Measurements from ENCODE around the gene TRAPPC4. TPM values are rescaled to one million over a fixed set of nuclear protein-coding genes. Genes with fewer than 3 reads are reported as not detected.
"Not testable (repeated sequence)": the region's sequence is repeated elsewhere in the genome, so short reads cannot be mapped to it uniquely, and the experiment has no call there.

TRAPPC4 gene
- total and polyA plus RNA-seq, 5 donors from 2014 or later = 82.9 to 179 (median 140) TPM

GRCh38 chr11:119030029-119030328, 11.4 kb downstream of the TRAPPC4 start:
- Mint-ChIP-seq H3K36me3 (peaks cover 8% of the 10 kb centered on the region), H3K27ac (peak overlapping the region in 2 of 3 donors; percentile 82 to 90), H3K4me3 (peak overlapping the region; percentile 82 to 98 (median 94)), H3K4me1 (peaks cover 0 to 27% (median 14%) of the 10 kb centered on the region in 4 donors), H3K9me3 (no peaks in the 10 kb centered on the region), H3K27me3 (peaks cover 2% of the 10 kb centered on the region)
- Histone ChIP-seq H3K27ac (ENCODE audit: insufficient read depth, low read length, poor library complexity, severe bottlenecking) (peak overlapping the region; percentile 88), H3K4me1 (ENCODE audit: control insufficient read depth, insufficient read depth, low read length, poor library complexity, severe bottlenecking) (peaks cover 17% of the 10 kb centered on the region), H3K27me3 (ENCODE audit: control insufficient read depth, insufficient read depth, low read length) (no peaks in the 10 kb centered on the region), H3K9me3 (ENCODE audit: control insufficient read depth in 2 of 2, low read length in 2 of 2) (no peaks in the 10 kb centered on the region), H3K4me3 (ENCODE audit: low read depth, low read length) (peak overlapping the region; percentile 60), H3K36me3 (ENCODE audit: control insufficient read depth, insufficient read depth, low read length) (peaks cover 10% of the 10 kb centered on the region)
- ATAC-seq (ENCODE audit: low read depth in 2 of 2) (no peak), DNase-seq (no peak)

GRCh38 chr11:119030329-119031047, 11.9 kb downstream of the TRAPPC4 start, which contains the start of gene SLC37A4:
TSS of gene SLC37A4 (minus strand) at chr11:119030877.
- H3K36me3 Mint-ChIP-seq = peaks cover 3% of the 10 kb centered on the region
- H3K4me1 ChIP-seq (ENCODE audit: control insufficient read depth, insufficient read depth, low read length, poor library complexity, severe bottlenecking) = peaks cover 17% of the 10 kb centered on the region
- H3K27ac ChIP-seq (ENCODE audit: insufficient read depth, low read length, poor library complexity, severe bottlenecking) = peak within 1 kb of the TSS; percentile 88
- DNase-seq = peak; percentile 97 to 99 (median 98)
- peaks cover 5% of the 10 kb centered on the region for H3K36me3 ChIP-seq (ENCODE audit: control insufficient read depth, insufficient read depth, low read length)
- ATAC-seq (ENCODE audit: low read depth in 2 of 2) = peak; percentile 90
- H3K4me3 Mint-ChIP-seq = peak within 1 kb of the TSS; percentile 82 to 98 (median 94)
- H3K9me3 Mint-ChIP-seq = no peaks in the 10 kb centered on the region
- peak within 1 kb of the TSS; percentile 84 to 92 (median 90) for H3K27ac Mint-ChIP-seq
- H3K4me3 ChIP-seq (ENCODE audit: low read depth, low read length) = peak within 1 kb of the TSS; percentile 60
- peaks cover 5% of the 10 kb centered on the region for H3K27me3 Mint-ChIP-seq
- H3K4me1 Mint-ChIP-seq = peaks cover 0 to 25% (median 12%) of the 10 kb centered on the region in 4 donors
- H3K9me3 ChIP-seq (ENCODE audit: control insufficient read depth in 2 of 2, low read length in 2 of 2) = no peaks in the 10 kb centered on the region
- no peaks in the 10 kb centered on the region for H3K27me3 ChIP-seq (ENCODE audit: control insufficient read depth, insufficient read depth, low read length)

GRCh38 chr11:119031912-119032280, 13.3 kb downstream of the TRAPPC4 start:
- Mint-ChIP-seq H3K36me3 (no peaks in the 10 kb centered on the region), H3K4me3 (peak overlapping the region in 1 of 4 donors; percentile 8), H3K27me3 (peaks cover 5% of the 10 kb centered on the region), H3K27ac (peak overlapping the region in 1 of 3 donors; percentile 32), H3K9me3 (no peaks in the 10 kb centered on the region), H3K4me1 (peaks cover 0 to 23% (median 10%) of the 10 kb centered on the region in 4 donors)
- ATAC-seq (ENCODE audit: low read depth in 2 of 2) (no peak), DNase-seq (no peak)
- no peaks in the 10 kb centered on the region for H3K27me3 ChIP-seq (ENCODE audit: control insufficient read depth, insufficient read depth, low read length)
- H3K36me3 ChIP-seq (ENCODE audit: control insufficient read depth, insufficient read depth, low read length) = no peaks in the 10 kb centered on the region
- H3K4me3 ChIP-seq (ENCODE audit: low read depth, low read length) = no peak overlapping the region
- H3K9me3 ChIP-seq (ENCODE audit: control insufficient read depth in 2 of 2, low read length in 2 of 2) = no peaks in the 10 kb centered on the region
- no peak overlapping the region for H3K27ac ChIP-seq (ENCODE audit: insufficient read depth, low read length, poor library complexity, severe bottlenecking)
- H3K4me1 ChIP-seq (ENCODE audit: control insufficient read depth, insufficient read depth, low read length, poor library complexity, severe bottlenecking) = peaks cover 17% of the 10 kb centered on the region

- H3K36me3 Mint-ChIP-seq; H3K27me3 ChIP-seq (ENCODE audit: control insufficient read depth, insufficient read depth, low read length); H3K9me3 ChIP-seq (ENCODE audit: control insufficient read depth in 2 of 2, low read length in 2 of 2); H3K27me3 Mint-ChIP-seq; H3K27ac ChIP-seq (ENCODE audit: insufficient read depth, low read length, poor library complexity, severe bottlenecking); H3K4me3 Mint-ChIP-seq; H3K36me3 ChIP-seq (ENCODE audit: control insufficient read depth, insufficient read depth, low read length); H3K27ac Mint-ChIP-seq; H3K4me3 ChIP-seq (ENCODE audit: low read depth, low read length); ATAC-seq (ENCODE audit: low read depth in 2 of 2); DNase-seq; H3K9me3 Mint-ChIP-seq: not testable (repeated sequence)
- peaks cover 0 to 21% (median 10%) of the 10 kb centered on the region in 4 donors for H3K4me1 Mint-ChIP-seq
- H3K4me1 ChIP-seq (ENCODE audit: control insufficient read depth, insufficient read depth, low read length, poor library complexity, severe bottlenecking) = peaks cover 17% of the 10 kb centered on the region
These were observed 14.9 kb downstream of the TRAPPC4 start for GRCh38 chr11:119033421-119033820.

- Histone ChIP-seq H3K27ac (ENCODE audit: insufficient read depth, low read length, poor library complexity, severe bottlenecking) (no peak overlapping the region), H3K27me3 (ENCODE audit: control insufficient read depth, insufficient read depth, low read length) (no peaks in the 10 kb centered on the region), H3K9me3 (ENCODE audit: control insufficient read depth in 2 of 2, low read length in 2 of 2) (no peaks in the 10 kb centered on the region), H3K4me3 (ENCODE audit: low read depth, low read length) (no peak overlapping the region), H3K4me1 (ENCODE audit: control insufficient read depth, insufficient read depth, low read length, poor library complexity, severe bottlenecking) (peaks cover 7% of the 10 kb centered on the region), H3K36me3 (ENCODE audit: control insufficient read depth, insufficient read depth, low read length) (no peaks in the 10 kb centered on the region)
- H3K9me3 Mint-ChIP-seq = no peaks in the 10 kb centered on the region
- ATAC-seq (ENCODE audit: low read depth in 2 of 2) = no peak
- H3K27me3 Mint-ChIP-seq = peaks cover 10% of the 10 kb centered on the region
- H3K4me3 Mint-ChIP-seq = no peak overlapping the region
- DNase-seq = no peak
- peaks cover 0 to 13% (median 5%) of the 10 kb centered on the region in 4 donors for H3K4me1 Mint-ChIP-seq
- peak overlapping the region in 1 of 3 donors; percentile 48 for H3K27ac Mint-ChIP-seq
- H3K36me3 Mint-ChIP-seq = no peaks in the 10 kb centered on the region
These were observed 16.2 kb downstream of the TRAPPC4 start for GRCh38 chr11:119034813-119035212.

GRCh38 chr11:119038884-119039283, 20.3 kb downstream of the TRAPPC4 start:
- Mint-ChIP-seq H3K9me3 (no peaks in the 10 kb centered on the region), H3K27me3 (peaks cover 10% of the 10 kb centered on the region), H3K36me3 (no peaks in the 10 kb centered on the region), H3K27ac (no peak overlapping the region), H3K4me1 (peaks cover 0 to 4% (median 0%) of the 10 kb centered on the region in 4 donors), H3K4me3 (no peak overlapping the region)
- H3K4me3 ChIP-seq (ENCODE audit: low read depth, low read length) = no peak overlapping the region
- DNase-seq = no peak
- no peaks in the 10 kb centered on the region for H3K4me1 ChIP-seq (ENCODE audit: control insufficient read depth, insufficient read depth, low read length, poor library complexity, severe bottlenecking)
- H3K36me3 ChIP-seq (ENCODE audit: control insufficient read depth, insufficient read depth, low read length) = no peaks in the 10 kb centered on the region
- no peaks in the 10 kb centered on the region for H3K9me3 ChIP-seq (ENCODE audit: control insufficient read depth in 2 of 2, low read length in 2 of 2)
- H3K27ac ChIP-seq (ENCODE audit: insufficient read depth, low read length, poor library complexity, severe bottlenecking) = no peak overlapping the region
- ATAC-seq (ENCODE audit: low read depth in 2 of 2) = no peak
- H3K27me3 ChIP-seq (ENCODE audit: control insufficient read depth, insufficient read depth, low read length) = no peaks in the 10 kb centered on the region

- H3K27me3 Mint-ChIP-seq; H3K36me3 Mint-ChIP-seq; H3K27ac ChIP-seq (ENCODE audit: insufficient read depth, low read length, poor library complexity, severe bottlenecking); H3K27me3 ChIP-seq (ENCODE audit: control insufficient read depth, insufficient read depth, low read length); ATAC-seq (ENCODE audit: low read depth in 2 of 2); H3K4me1 Mint-ChIP-seq; H3K9me3 Mint-ChIP-seq; H3K4me1 ChIP-seq (ENCODE audit: control insufficient read depth, insufficient read depth, low read length, poor library complexity, severe bottlenecking); H3K4me3 Mint-ChIP-seq; H3K4me3 ChIP-seq (ENCODE audit: low read depth, low read length); H3K9me3 ChIP-seq (ENCODE audit: control insufficient read depth in 2 of 2, low read length in 2 of 2); DNase-seq; H3K36me3 ChIP-seq (ENCODE audit: control insufficient read depth, insufficient read depth, low read length); H3K27ac Mint-ChIP-seq: not testable (repeated sequence)
These were observed 20.9 kb downstream of the TRAPPC4 start for GRCh38 chr11:119039471-119039870.

All from CD4-positive, CD25-positive, alpha-beta regulatory T cell (primary cell).